ENCODE results near the gene TRIO.

GRCh38 chr5:14134771-14135170 is 8.4 kb upstream of the TRIO start:
- TF ChIP-seq CTCF (IDR thresholded peaks at IDR 0.05) (no peak), POLR2A (IDR thresholded peaks at IDR 0.05) (no peak)
